Activated CD8-positive, alpha-beta memory T cell treated with anti-CD3 and anti-CD28 coated beads, Interleukin-2, amount 50 U/mL, for 48 hours (primary cell): Measurements from ENCODE around the gene NF1.
"Not testable (repeated sequence)": the region's sequence is repeated elsewhere in the genome, so short reads cannot be mapped to it uniquely, and the experiment has no call there.

ENCODE experiments used
- DNase-seq: peaks from one replicate; pipeline ENCODE4 v3.0.0-alpha.2; 2020

Gene NF1

GRCh38 chr17:31310260-31310659 lies 215.5 kb downstream of the NF1 start:
- no peak for DNase-seq

DNA sequence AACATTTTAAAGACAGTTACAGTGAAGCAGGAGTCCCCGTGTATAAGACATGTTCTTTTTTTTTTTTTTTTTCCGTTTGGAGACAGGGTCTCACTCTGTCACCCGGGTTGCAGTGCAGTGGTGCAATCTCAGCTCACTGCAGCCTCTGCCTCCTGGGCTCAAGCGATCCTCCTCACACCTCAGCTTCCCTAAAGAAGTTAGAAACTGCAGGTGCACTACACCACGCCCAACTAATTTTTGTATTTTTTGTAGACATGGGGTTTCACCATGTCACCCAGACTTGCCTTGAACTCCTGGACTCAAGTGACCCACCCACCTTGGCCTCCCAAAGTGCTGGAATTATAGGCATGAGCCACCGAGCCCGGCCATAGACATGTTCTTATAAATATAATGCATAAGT lies 216.1 kb downstream of the NF1 start:
- DNase-seq = no peak

GRCh38 chr17:31311526-31311925 lies 216.7 kb downstream of the NF1 start:
- no peak for DNase-seq

DNA sequence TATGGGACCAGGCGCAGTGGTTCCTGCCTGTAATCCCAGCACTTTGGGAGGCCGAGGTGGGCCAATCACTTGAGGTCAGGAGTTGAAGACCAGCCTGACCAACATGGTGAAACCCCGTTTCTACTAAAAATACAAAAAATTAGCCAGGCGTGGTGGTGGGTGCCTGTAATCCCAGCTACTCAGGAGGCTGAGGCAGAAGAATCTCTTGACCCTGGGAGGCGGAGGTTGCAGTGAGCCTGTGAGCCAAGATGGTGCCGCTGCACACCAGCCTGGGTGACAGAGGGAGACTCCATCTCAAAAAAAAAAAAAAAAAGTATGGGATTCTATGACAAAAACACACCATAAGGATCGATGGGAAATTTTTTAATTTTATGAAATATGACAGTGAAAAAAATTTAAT lies 217.4 kb downstream of the NF1 start:
- not testable (repeated sequence) for DNase-seq

- DNase-seq = no peak
These were observed 219.4 kb downstream of the NF1 start, which contains the start of gene EVI2B for GRCh38 chr17:31313982-31314781. TSS of gene EVI2B (minus strand) at chr17:31314054. CDS start at chr17:31305609, 8,445 bp downstream.

DNA sequence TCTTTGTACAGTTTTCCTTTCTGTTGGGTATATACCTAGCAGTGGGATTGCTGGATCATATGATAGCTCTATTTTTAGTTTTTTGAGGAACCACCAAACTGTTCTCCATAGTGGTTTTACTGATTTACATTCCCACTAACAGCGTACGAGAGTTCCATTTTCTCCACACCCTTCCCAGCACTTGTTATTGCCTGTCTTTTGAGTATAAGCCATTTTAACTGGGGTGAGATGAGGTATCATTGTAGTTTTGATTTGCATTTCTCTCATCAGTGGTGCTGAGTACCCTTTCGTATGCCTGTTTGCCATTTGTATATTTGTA lies 220.0 kb downstream of the NF1 start:
- DNase-seq = no peak

GRCh38 chr17:31318298-31318801 lies 223.6 kb downstream of the NF1 start:
- peak; percentile 67 for DNase-seq

GRCh38 chr17:31318851-31319661 lies 224.3 kb downstream of the NF1 start:
- no peak for DNase-seq

DNA sequence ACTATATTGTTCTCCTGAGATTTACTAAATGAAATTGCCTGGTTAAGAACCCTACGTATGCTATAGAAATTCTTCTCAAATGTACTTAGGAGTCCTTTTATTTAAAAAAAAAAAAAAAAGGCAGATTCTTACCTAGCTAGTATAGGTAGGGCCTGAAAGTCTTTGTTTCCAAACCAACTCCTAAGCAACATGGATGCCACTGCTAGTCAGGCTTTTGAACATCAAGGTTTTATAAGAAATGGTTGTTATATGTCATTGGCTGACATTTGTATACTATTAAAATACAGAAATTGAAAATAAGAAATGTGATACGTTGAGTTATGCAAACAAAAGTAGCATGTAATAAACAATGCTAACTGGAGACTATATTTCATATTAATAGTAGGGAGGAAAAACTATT lies 225.5 kb downstream of the NF1 start:
- no peak for DNase-seq

- no peak for DNase-seq
These were observed 226.0 kb downstream of the NF1 start for GRCh38 chr17:31320791-31321190.

GRCh38 chr17:31321481-31321880 lies 226.7 kb downstream of the NF1 start, which contains the start of gene EVI2A:
TSS of gene EVI2A (minus strand) at chr17:31321622. CDS start at chr17:31319013, 2,609 bp downstream.
- peak; percentile 70 for DNase-seq

- DNase-seq = no peak
These were observed 227.2 kb downstream of the NF1 start for GRCh38 chr17:31321966-31322365.

DNA sequence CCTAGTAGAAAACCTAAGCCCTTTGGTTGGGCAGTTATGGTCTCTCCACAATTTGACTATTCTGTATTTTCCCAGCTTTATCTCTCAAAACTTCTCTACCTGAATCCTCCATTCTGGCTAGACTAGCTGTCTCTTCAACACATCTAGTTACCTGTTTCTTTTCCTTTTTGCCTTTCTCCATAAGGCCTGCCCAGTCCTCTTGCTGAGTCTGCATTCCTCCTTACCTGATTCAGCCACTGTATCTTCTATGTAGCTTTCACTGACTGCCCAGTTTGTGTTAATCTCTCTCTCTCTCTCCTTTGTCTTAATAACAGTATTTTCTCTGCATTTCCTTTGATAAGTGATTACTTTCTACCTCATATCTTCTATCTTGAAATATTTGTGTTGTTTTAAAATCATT lies 228.8 kb downstream of the NF1 start:
- no peak for DNase-seq

DNA sequence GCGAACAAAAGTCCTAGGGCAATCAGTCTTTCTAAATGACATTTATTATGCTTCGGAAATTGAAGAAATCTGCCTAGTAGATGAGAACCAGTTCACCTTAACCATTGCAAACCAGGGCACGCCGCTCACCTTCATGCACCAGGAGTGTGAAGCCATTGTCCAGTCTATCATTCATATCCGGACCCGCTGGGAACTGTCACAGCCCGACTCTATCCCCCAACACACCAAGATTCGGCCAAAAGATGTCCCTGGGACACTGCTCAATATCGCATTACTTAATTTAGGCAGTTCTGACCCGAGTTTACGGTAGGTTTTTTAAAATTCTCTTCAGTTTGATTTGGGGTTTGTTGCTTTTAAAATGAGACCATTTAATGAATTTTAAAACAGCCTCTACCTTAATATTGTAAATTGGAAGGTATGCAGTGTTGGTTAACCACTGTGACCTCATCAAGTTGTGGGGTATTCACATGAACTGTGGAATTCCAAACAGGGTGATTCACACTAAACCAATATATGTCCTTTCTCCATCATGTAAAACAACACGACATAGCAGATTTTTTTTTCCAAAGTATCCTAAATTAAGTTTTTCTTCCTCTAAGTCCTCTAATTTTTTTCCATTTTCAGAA lies 232.9 kb downstream of the NF1 start:
- no peak for DNase-seq

- DNase-seq = no peak
These were observed 233.4 kb downstream of the NF1 start for GRCh38 chr17:31328160-31328535.

DNA sequence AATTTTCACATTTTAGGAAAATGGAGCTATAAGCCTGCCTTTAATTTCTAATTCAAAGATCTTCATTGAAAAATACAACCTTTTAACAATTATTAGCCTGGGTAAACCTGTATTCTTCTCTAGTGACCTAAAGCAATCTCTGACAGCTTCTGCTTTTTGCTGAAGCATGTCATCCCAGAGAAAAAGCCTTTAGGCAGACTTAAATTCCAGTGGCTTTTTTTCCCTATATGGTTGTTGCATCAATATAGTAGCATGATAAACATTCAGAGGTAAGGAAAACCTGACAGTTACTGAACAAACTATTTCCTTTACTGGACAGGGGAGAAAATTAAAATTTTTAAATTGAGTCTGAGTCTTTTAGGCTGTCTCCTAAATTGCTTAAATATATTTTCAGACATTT lies 234.4 kb downstream of the NF1 start:
- DNase-seq = no peak

DNA sequence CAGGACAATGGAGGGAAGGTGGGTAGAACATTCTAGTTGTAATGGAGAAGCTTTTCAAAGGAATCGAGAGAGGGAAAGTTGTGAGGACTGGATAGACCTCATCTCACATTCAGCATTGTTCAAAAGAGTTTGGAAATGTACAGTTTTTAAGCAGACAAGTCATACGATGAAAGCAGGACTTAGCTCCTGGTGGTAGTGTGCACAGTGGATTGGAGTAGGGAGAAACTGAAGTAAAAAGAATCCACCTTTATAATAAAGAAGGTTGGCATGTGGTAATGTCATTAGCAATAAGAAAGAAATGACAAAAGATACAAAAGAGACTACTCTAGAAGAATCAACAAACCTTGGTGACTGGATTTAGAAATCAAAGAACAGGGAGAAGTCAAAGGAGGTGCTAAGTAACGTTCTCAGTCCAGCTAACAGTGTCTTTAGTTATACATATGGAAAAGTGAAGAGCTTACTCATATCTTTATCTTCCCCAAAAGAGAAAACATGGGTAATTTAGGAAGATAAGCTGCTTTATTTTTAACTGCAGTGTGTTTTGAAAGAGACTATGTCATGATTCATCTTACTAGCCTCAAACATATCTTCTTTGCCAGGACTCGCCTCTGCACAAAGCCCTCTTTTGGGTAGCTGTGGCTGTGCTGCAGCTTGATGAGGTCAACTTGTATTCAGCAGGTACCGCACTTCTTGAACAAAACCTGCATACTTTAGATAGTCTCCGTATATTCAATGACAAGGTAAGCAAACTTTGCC lies 245.3 kb downstream of the NF1 start:
- DNase-seq = no peak

- not testable (repeated sequence) for DNase-seq
These were observed 250.5 kb downstream of the NF1 start for GRCh38 chr17:31345191-31345747.

DNA sequence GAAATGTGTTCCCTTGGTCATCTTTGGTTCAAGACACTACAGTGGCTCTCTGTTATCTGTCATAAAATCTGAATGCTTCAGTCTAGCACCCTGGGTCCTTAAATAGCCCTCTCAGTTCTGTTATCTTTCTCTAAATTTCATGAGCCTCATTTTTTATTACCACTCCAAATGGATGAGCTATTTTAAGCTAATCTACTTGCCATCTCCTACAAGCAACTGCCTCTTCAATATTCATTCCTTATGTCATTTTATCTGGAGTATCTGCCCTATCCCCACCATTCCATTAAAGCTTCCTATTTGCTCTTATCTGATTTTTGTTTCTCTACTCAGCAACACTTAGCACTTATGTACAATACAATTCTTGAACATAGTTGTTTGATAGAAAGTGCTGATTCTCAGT lies 254.7 kb downstream of the NF1 start:
- DNase-seq = no peak

GRCh38 chr17:31355935-31356334 lies 261.2 kb downstream of the NF1 start:
- no peak for DNase-seq

DNA sequence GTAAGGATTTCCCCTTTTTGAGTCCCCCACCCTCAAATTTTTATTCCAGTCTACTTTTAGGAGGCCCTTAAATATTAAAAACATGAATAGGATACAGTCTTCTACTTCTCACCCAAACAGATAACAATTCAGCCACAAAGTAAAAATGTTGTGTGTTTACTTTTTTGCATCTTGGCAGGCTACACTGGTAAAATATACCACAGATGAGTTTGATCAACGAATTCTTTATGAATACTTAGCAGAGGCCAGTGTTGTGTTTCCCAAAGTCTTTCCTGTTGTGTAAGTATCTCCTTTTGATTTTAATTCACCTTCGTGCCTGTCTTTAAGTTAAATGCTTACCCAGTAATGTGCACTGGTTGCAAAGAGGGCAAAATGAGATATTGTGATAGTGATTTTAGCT lies 262.3 kb downstream of the NF1 start:
- no peak for DNase-seq

- DNase-seq = no peak
These were observed 263.1 kb downstream of the NF1 start for GRCh38 chr17:31357839-31358394.
